Pancreas (tissue), 10 donors: Measurements from ENCODE around the gene ZSWIM6. TPM values are rescaled to one million over a fixed set of nuclear protein-coding genes. Genes with fewer than 3 reads are reported as not detected.
A peak's percentile ranks its signal among the peaks of the same experiment; 100 is the strongest.

Experiments
- ATAC-seq, 4 donors: fragments of 200-7000 bp; cut with Tn5 transposase; one replicate each; pipeline versions ENCODE4 v1.8.0 to v1.9.1; 2020; ENCODE audit warnings: mild to moderate bottlenecking in 4 of 4, moderate library complexity in 4 of 4
- DNase-seq, 6 donors: peaks; one replicate each; pipeline ENCODE4 v3.0.0-alpha.2; 2020
- FAIRE-seq: peaks from 2 replicates; lab custom pipeline; 2012; peaks lifted over from hg19 to GRCh38; lab: Jason Lieb, UNC
- H3K27ac ChIP-seq, 4 donors: fragments of 200-600 bp; sonication (generic); 1 replicate in 3 of 4; 2 replicates in 1 of 4; pipeline versions ENCODE4 v1.5.0 to v1.8.0; 2020
- H3K27me3 ChIP-seq, 4 donors: fragments of 200-600 bp; one replicate each; pipeline ENCODE4 v1.8.0; 2021
- H3K36me3 ChIP-seq, 3 donors: fragments of 200-600 bp; sonication (generic) in 1 of 3; one replicate each; pipeline versions ENCODE4 v1.5.0 to v1.8.0; 2020 to 2021
- H3K4me1 ChIP-seq, 3 donors: fragments of 200-600 bp; one replicate each; pipeline ENCODE4 v1.8.0; 2021
- H3K4me3 ChIP-seq, 4 donors: fragments of 200-600 bp; sonication (generic) in 2 of 4; one replicate each; pipeline versions ENCODE4 v1.5.0 to v1.8.0; 2020 to 2021
- H3K9me3 ChIP-seq, 4 donors: fragments of 200-600 bp; one replicate each; pipeline ENCODE4 v1.8.0; 2021
- WGBS, 2 donors: extraction: QIAGEN DNeasy Blood & Tissue Kit; methylation state at CpG; one replicate each; pipeline ENCODE4 v1.1.7; 2013; 5-methylcytosine and 5-hydroxymethylcytosine counted together
- intact Hi-C, 3 donors: fragments of 100-400 bp; cut with DNase I; formaldehyde crosslinking; loops; one replicate each; pipeline versions ENCODE4 v1.11.1 to v1.14.2; 2022
- polyA plus RNA-seq, 2 donors: library from polyadenylated mRNA; stranded (reverse); fragments of 200-250 nt; gene quantifications; one replicate each; pipeline ENCODE4 v1.2.3, GENCODE V29; 2013
- total RNA-seq, 6 donors: library from RNA; stranded (reverse); fragmentation: NEBNext Ultra II Directional in 4 of 6; extraction: Animal tissue kit (Norgen Biotek cat#: 25700) in 4 of 6; gene quantifications; one replicate each; pipeline versions ENCODE4 v1.2.1 to v1.2.4, GENCODE V29; 2021 to 2023
- TF ChIP-seq, protein P1 (sequence below), 4 donors: fragments of 200-600 bp; sonication (generic) in 3 of 4; IDR thresholded peaks; one replicate each; pipeline versions ENCODE4 v1.5.0 to v1.8.0; 2021; ENCODE audit warnings: antibody characterized with exemption in 4 of 4
- donor health status: healthy with polysubstance abuse.
- donor health status: DM: no; HTN: no; CAD: no; lungs with moderate emphysema.
- donor health status: DM: no; HTN: no; CAD: no.
- donor health status: control.
- donor health status: control.
- donor health status: Bipolar disorder and iron deficiency.
- donor health status: DM: yes; HTN: yes; CAD: no.
- donor health status: DM: no; HTN: no; CAD: no.
- donor health status: DM: no; HTN: no; CAD: no.
- donor health status: DM: yes; HTN: yes; CAD: no.

ZSWIM6 gene
- total and polyA plus RNA-seq, 8 donors: 3.6 to 12.9 (median 6.2) TPM

GRCh38 chr5:61496446-61496845 lies 164.4 kb downstream of the ZSWIM6 start:
- DNase-seq (no peak), FAIRE-seq (no peak), ATAC-seq (peak in 1 of 4 donors; percentile 17)
- Histone ChIP-seq H3K27ac (no peak overlapping the region), H3K36me3 (no peaks in the 10 kb centered on the region), H3K4me3 (no peak overlapping the region), H3K27me3 (no peaks in the 10 kb centered on the region), H3K9me3 (no peaks in the 10 kb centered on the region), H3K4me1 (peaks cover 0 to 6% (median 0%) of the 10 kb centered on the region in 3 donors)
- WGBS, 2 donors: 92 to 93% methylated on average over 3 of the region's 3 CpGs
- intact Hi-C loops: no loop called here
- TF ChIP-seq, protein P1, sequence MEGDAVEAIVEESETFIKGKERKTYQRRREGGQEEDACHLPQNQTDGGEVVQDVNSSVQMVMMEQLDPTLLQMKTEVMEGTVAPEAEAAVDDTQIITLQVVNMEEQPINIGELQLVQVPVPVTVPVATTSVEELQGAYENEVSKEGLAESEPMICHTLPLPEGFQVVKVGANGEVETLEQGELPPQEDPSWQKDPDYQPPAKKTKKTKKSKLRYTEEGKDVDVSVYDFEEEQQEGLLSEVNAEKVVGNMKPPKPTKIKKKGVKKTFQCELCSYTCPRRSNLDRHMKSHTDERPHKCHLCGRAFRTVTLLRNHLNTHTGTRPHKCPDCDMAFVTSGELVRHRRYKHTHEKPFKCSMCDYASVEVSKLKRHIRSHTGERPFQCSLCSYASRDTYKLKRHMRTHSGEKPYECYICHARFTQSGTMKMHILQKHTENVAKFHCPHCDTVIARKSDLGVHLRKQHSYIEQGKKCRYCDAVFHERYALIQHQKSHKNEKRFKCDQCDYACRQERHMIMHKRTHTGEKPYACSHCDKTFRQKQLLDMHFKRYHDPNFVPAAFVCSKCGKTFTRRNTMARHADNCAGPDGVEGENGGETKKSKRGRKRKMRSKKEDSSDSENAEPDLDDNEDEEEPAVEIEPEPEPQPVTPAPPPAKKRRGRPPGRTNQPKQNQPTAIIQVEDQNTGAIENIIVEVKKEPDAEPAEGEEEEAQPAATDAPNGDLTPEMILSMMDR (IDR thresholded peaks at IDR 0.05): no peak

DNA sequence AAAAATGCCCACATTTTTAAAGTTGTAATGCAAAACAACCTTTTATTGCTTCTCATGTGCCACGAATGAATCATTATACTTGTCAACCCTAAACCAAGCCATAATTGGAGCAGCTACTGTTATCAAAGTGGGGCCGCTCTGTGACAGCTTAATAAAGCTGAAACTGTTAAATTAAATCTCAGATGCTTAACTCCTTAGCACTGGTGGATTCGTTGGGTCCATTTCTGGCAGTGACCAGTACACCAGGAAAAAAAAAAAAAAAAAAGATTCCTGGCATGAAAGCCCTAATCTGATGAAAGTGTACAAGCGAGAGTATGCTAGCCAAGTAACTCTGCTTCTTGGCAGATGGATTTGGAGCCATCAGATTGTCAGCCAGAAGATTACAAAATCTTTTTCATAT lies 164.8 kb downstream of the ZSWIM6 start:
- TF ChIP-seq, protein P1 (IDR thresholded peaks at IDR 0.05): no peak

GRCh38 chr5:61498121-61498520 lies 166.1 kb downstream of the ZSWIM6 start:
- no peak overlapping the region for H3K27ac ChIP-seq
- H3K4me3 ChIP-seq: no peak overlapping the region
- H3K9me3 ChIP-seq: no peaks in the 10 kb centered on the region
- H3K36me3 ChIP-seq: no peaks in the 10 kb centered on the region
- H3K27me3 ChIP-seq: no peaks in the 10 kb centered on the region
- no peak for FAIRE-seq
- ATAC-seq: no peak
- intact Hi-C loops: no loop called here
- TF ChIP-seq, protein P1 (IDR thresholded peaks at IDR 0.05): no peak
- WGBS, 2 donors: 96% methylated on average over 5 of the region's 5 CpGs
- DNase-seq: no peak
- peaks cover 0 to 6% (median 0%) of the 10 kb centered on the region in 3 donors for H3K4me1 ChIP-seq

More for the DNA sequence above, 164.8 kb downstream of the ZSWIM6 start:
- WGBS, 2 donors: 41 to 46% methylated on average over 4 of the region's 4 CpGs
- H3K4me1 ChIP-seq: peaks cover 0 to 6% (median 0%) of the 10 kb centered on the region in 3 donors
- H3K9me3 ChIP-seq: no peaks in the 10 kb centered on the region
- no peak overlapping the region for H3K27ac ChIP-seq
- ATAC-seq (peak in 3 of 4 donors; percentile 45 to 67 (median 63)), FAIRE-seq (no peak), DNase-seq (no peak)
- H3K36me3 ChIP-seq: no peaks in the 10 kb centered on the region
- intact Hi-C loops: no loop called here
- H3K4me3 ChIP-seq: no peak overlapping the region
- no peaks in the 10 kb centered on the region for H3K27me3 ChIP-seq

DNA sequence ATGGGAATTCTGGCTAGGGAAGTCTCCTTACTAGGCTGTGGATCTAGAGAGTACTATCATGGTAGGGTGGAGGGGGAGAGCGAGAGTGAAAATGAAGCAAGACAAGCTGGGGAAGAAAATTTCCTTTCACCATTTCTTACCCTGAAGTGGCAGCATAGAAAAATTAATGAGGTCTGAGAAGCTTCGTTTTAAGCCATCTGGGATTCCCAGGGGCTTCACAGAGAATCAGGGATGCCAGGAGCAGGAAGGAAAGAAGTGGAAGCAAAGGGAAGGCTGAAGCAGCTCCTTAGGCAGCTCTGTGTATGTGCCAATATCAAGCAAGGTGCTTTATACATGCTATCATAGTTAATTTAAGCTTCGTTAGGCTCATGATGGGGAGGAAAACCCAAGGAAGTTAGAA lies 169.9 kb downstream of the ZSWIM6 start:
- WGBS, 2 donors: 81 to 86% methylated on average over 3 of the region's 3 CpGs
- intact Hi-C loops: no loop called here
- TF ChIP-seq, protein P1 (IDR thresholded peaks at IDR 0.05): no peak
- FAIRE-seq (no peak), ATAC-seq (no peak), DNase-seq (no peak)
- Histone ChIP-seq H3K27me3 (no peaks in the 10 kb centered on the region), H3K9me3 (no peaks in the 10 kb centered on the region), H3K4me3 (no peak overlapping the region), H3K4me1 (peaks cover 0 to 3% (median 0%) of the 10 kb centered on the region in 3 donors), H3K27ac (no peak overlapping the region), H3K36me3 (no peaks in the 10 kb centered on the region)

GRCh38 chr5:61504143-61504770 lies 172.2 kb downstream of the ZSWIM6 start:
- Histone ChIP-seq H3K27me3 (no peaks in the 10 kb centered on the region), H3K4me1 (no peaks in the 10 kb centered on the region), H3K4me3 (no peak overlapping the region), H3K9me3 (no peaks in the 10 kb centered on the region), H3K36me3 (no peaks in the 10 kb centered on the region), H3K27ac (no peak overlapping the region)
- intact Hi-C loops: no loop called here
- no peak for DNase-seq
- no peak for ATAC-seq
- FAIRE-seq: no peak
- TF ChIP-seq, protein P1 (IDR thresholded peaks at IDR 0.05): no peak
- 40 to 49% methylated on average over 1 of the region's 1 CpG for WGBS, 2 donors
